ENCODE data around the gene PUS7L.

- TF ChIP-seq CTCF (IDR thresholded peaks at IDR 0.05) (peak; percentile 20; the same call in 1 of the 2 replicates), YY1 (IDR thresholded peaks at IDR 0.05; ENCODE audit: low read depth) (no peak), POLR2AphosphoS5 (IDR thresholded peaks at IDR 0.05; ENCODE audit: low read depth, low read length) (no peak), TAF1 (IDR thresholded peaks at IDR 0.05; ENCODE audit: borderline replicate concordance, low read depth, low read length) (no peak), EZH2phosphoT487 (IDR thresholded peaks at IDR 0.05; ENCODE audit: borderline replicate concordance, low read depth) (no peak), NRF1 (IDR thresholded peaks at IDR 0.05; ENCODE audit: low read depth, low read length) (no peak), SIN3A (IDR thresholded peaks at IDR 0.05; ENCODE audit: borderline replicate concordance, low read depth, low read length) (no peak), SMC3 (IDR thresholded peaks at IDR 0.05; ENCODE audit: low read depth, low read length) (no peak), ZBTB33 (IDR thresholded peaks at IDR 0.05; ENCODE audit: borderline replicate concordance, low read depth) (no peak), USF1 (IDR thresholded peaks at IDR 0.05; ENCODE audit: borderline replicate concordance, low read depth) (no peak), USF2 (IDR thresholded peaks at IDR 0.05; ENCODE audit: borderline replicate concordance, low read depth, low read length) (no peak)
Observed at GRCh38 chr12:43733687-43734086, 24.9 kb downstream of the PUS7L start.
